ENCODE measurements around the gene PAWR.
"Not testable (repeated sequence)": the region's sequence is repeated elsewhere in the genome, so short reads cannot be mapped to it uniquely, and the experiment has no call there.

Gene PAWR

DNA sequence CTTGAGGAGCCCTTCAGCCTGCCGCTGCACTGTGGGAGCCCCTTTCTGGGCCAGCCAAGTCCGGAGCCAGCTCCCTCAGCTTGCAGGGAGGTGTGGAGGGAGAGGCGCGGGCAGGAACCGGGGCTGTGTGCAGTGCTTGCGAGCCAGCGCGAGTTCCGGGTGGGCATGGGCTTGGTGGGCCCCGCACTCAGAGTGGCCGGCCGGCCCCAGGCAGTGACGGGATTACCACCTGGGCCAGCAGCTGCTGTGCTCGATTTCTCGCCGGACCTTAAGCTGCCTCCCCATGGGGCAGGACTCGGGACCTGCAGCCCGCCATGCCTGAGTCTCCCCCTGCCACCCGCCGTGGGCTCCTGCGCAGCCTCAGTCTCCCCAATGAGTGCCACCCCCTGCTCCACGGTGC, 116.9 kb downstream of the PAWR start:
- Histone ChIP-seq H3K4me2 (no peak overlapping the region), H3K4me3 (0 out of 2 replicates have a peak overlapping the region, but pooled peaks have one; percentile 22), H3K9me3 (peaks cover 47% of the 10 kb centered on the region), H3K36me3 (peaks cover 59% of the 10 kb centered on the region), H3K27me3 (no peaks in the 10 kb centered on the region), H3K27ac (no peak overlapping the region), H3K9ac (no peak overlapping the region), H4K20me1 (no peaks in the 10 kb centered on the region), H3K4me1 (no peaks in the 10 kb centered on the region)
- TF ChIP-seq Cebpa-rat (IDR thresholded peaks at IDR 0.05): no peak

GRCh38 chr12:79569679-79570078, 121.1 kb downstream of the PAWR start:
- no peak overlapping the region for H3K9ac ChIP-seq
- H3K27ac ChIP-seq: no peak overlapping the region
- H3K4me3 ChIP-seq: no peak overlapping the region
- peaks cover 70% of the 10 kb centered on the region for H3K36me3 ChIP-seq
- no peaks in the 10 kb centered on the region for H3K27me3 ChIP-seq
- no peaks in the 10 kb centered on the region for H4K20me1 ChIP-seq
- H3K9me3 ChIP-seq: peaks cover 49% of the 10 kb centered on the region
- no peaks in the 10 kb centered on the region for H3K4me1 ChIP-seq
- H3K4me2 ChIP-seq: no peak overlapping the region
- no peak for TF ChIP-seq Cebpa-rat (IDR thresholded peaks at IDR 0.05)

GRCh38 chr12:79567175-79567563, 123.6 kb downstream of the PAWR start:
- no peaks in the 10 kb centered on the region for H3K27me3 ChIP-seq
- no peaks in the 10 kb centered on the region for H3K4me1 ChIP-seq
- peaks cover 36% of the 10 kb centered on the region for H3K9me3 ChIP-seq
- no peak overlapping the region for H3K4me3 ChIP-seq
- peaks cover 63% of the 10 kb centered on the region for H3K36me3 ChIP-seq
- TF ChIP-seq Cebpa-rat (IDR thresholded peaks at IDR 0.05): no peak
- no peaks in the 10 kb centered on the region for H4K20me1 ChIP-seq
- H3K27ac ChIP-seq: no peak overlapping the region
- no peak overlapping the region for H3K9ac ChIP-seq
- H3K4me2 ChIP-seq: no peak overlapping the region

- H3K27ac ChIP-seq: no peak overlapping the region
- no peaks in the 10 kb centered on the region for H4K20me1 ChIP-seq
- no peak for TF ChIP-seq Cebpa-rat (IDR thresholded peaks at IDR 0.05)
- H3K4me3 ChIP-seq: no peak overlapping the region
- no peak overlapping the region for H3K4me2 ChIP-seq
- peaks cover 64% of the 10 kb centered on the region for H3K36me3 ChIP-seq
- no peak overlapping the region for H3K9ac ChIP-seq
- no peaks in the 10 kb centered on the region for H3K4me1 ChIP-seq
- no peaks in the 10 kb centered on the region for H3K27me3 ChIP-seq
- H3K9me3 ChIP-seq: peaks cover 36% of the 10 kb centered on the region
Measured at GRCh38 chr12:79566452-79567174, 124.2 kb downstream of the PAWR start.

DNA sequence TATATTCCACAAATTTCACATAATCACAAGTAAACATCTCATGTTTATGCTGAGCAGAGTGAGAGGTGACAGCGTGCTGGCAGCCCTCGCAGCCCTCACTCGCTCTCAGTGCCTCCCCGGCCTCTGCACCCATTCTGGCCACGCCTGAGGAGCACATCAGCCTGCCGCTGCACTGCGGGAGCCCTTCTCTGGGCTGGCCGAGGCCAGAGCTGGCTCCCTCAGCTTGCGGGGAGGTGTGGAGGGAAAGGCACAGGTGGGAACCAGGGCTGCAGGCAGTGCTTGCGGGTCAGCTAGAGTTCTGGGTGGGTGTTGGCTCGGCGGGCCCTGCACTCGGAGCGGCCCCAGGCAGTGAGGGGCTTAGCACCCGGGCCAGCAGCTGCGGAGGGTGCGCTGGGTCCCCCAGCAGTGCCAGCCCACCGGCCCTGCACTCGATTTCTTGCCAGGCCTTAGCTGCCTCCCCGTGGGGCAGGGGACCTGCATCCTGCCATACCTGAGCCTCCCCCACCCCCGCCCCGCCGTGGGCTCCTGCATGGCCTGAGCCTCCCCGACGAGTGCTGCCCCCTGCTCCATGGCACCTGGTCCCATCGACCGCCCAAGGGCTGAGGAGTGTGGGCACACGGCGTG, 125.9 kb downstream of the PAWR start:
- not testable (repeated sequence) for H3K27me3 ChIP-seq, H3K4me2 ChIP-seq, H4K20me1 ChIP-seq, H3K27ac ChIP-seq, H3K9ac ChIP-seq, H3K4me1 ChIP-seq, H3K4me3 ChIP-seq
- peaks cover 35% of the 10 kb centered on the region for H3K9me3 ChIP-seq
- peaks cover 54% of the 10 kb centered on the region for H3K36me3 ChIP-seq

- Histone ChIP-seq H3K9me3 (peaks cover 35% of the 10 kb centered on the region), H3K27me3 (no peaks in the 10 kb centered on the region), H3K4me3 (no peak overlapping the region), H3K4me2 (no peak overlapping the region), H3K36me3 (peaks cover 44% of the 10 kb centered on the region), H3K27ac (no peak overlapping the region), H3K9ac (no peak overlapping the region), H4K20me1 (no peaks in the 10 kb centered on the region), H3K4me1 (no peaks in the 10 kb centered on the region)
- TF ChIP-seq Cebpa-rat (IDR thresholded peaks at IDR 0.05): no peak
Measured at GRCh38 chr12:79563021-79563740, 127.6 kb downstream of the PAWR start.

DNA sequence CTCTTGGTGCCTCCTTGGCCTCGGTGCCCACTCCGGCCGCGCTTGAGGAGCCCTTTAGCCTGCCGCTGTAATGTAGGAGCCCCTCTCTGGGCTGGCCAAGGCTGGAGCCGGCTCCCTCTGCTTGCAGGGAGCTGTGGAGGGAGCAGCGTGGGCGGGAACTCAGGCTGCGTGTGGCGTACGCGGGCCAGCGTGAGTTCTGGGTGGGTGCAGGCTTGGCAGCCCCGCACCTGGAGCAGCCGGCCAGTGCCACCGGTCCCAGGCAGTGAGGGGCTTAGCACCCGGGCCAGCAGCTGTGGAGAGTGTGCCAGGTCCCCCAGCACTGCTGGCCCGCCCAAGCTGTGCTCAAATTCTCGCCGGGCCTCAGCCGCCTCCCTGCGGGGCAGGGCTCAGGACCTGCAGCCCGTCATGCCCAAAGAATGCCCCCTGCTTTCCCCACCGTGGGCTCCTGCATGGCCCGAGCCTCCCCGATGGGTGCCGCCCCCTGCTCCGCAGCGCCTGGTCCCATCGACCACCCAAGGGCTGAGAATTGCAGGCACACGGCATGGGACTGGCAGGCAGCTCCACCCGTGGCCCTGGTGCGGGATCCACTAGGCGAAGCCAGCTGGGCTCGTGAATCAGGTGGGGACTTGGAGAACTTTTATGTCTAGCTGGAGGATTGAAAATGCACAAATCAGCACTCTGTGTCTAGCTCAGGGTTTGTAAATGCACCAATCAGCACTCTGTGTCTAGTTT, 129.2 kb downstream of the PAWR start:
- no peaks in the 10 kb centered on the region for H3K4me1 ChIP-seq
- H3K4me2 ChIP-seq: no peak overlapping the region
- no peak overlapping the region for H3K4me3 ChIP-seq
- peaks cover 35% of the 10 kb centered on the region for H3K9me3 ChIP-seq
- H3K27ac ChIP-seq: no peak overlapping the region
- no peak overlapping the region for H3K9ac ChIP-seq
- no peaks in the 10 kb centered on the region for H3K27me3 ChIP-seq
- no peak for TF ChIP-seq Cebpa-rat (IDR thresholded peaks at IDR 0.05)
- no peaks in the 10 kb centered on the region for H4K20me1 ChIP-seq
- peaks cover 42% of the 10 kb centered on the region for H3K36me3 ChIP-seq

GRCh38 chr12:79560225-79560889, 130.4 kb downstream of the PAWR start:
- Histone ChIP-seq H3K4me3 (no peak overlapping the region), H3K9me3 (peaks cover 28% of the 10 kb centered on the region), H3K4me1 (no peaks in the 10 kb centered on the region), H3K9ac (no peak overlapping the region), H3K27ac (no peak overlapping the region), H3K36me3 (peaks cover 31% of the 10 kb centered on the region), H3K4me2 (no peak overlapping the region), H4K20me1 (no peaks in the 10 kb centered on the region), H3K27me3 (no peaks in the 10 kb centered on the region)
- no peak for TF ChIP-seq Cebpa-rat (IDR thresholded peaks at IDR 0.05)

- H3K9me3 ChIP-seq: peaks cover 21% of the 10 kb centered on the region
- no peaks in the 10 kb centered on the region for H4K20me1 ChIP-seq
- peaks cover 27% of the 10 kb centered on the region for H3K36me3 ChIP-seq
- H3K27ac ChIP-seq: no peak overlapping the region
- TF ChIP-seq Cebpa-rat (IDR thresholded peaks at IDR 0.05): no peak
- H3K4me1 ChIP-seq: no peaks in the 10 kb centered on the region
- no peak overlapping the region for H3K4me3 ChIP-seq
- H3K27me3 ChIP-seq: no peaks in the 10 kb centered on the region
- no peak overlapping the region for H3K9ac ChIP-seq
- no peak overlapping the region for H3K4me2 ChIP-seq
Measured at GRCh38 chr12:79559591-79559990, 131.2 kb downstream of the PAWR start.

All from BLaER1 (cell line).